ENCODE results near the gene MVP.

DNA sequence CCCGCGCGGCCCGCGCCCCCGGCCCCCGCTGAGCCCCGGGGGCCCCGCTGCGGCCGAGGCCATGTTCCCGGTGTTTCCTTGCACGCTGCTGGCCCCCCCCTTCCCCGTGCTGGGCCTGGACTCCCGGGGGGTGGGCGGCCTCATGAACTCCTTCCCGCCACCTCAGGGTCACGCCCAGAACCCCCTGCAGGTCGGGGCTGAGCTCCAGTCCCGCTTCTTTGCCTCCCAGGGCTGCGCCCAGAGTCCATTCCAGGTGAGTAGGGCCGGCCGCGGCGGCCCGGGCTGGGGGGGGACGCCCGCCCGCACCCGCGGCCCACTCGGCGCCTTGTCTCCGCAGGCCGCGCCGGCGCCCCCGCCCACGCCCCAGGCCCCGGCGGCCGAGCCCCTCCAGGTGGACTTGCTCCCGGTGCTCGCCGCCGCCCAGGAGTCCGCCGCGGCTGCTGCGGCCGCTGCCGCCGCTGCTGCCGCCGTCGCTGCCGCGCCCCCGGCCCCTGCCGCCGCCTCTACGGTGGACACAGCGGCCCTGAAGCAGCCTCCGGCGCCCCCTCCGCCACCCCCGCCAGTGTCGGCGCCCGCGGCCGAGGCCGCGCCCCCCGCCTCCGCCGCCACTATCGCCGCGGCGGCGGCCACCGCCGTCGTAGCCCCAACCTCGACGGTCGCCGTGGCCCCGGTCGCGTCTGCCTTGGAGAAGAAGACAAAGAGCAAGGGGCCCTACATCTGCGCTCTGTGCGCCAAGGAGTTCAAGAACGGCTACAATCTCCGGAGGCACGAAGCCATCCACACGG lies 13.4 kb upstream of the MVP start:
- no peak for TF ChIP-seq POLR2A (IDR thresholded peaks at IDR 0.05)
- TF ChIP-seq, protein P1, sequence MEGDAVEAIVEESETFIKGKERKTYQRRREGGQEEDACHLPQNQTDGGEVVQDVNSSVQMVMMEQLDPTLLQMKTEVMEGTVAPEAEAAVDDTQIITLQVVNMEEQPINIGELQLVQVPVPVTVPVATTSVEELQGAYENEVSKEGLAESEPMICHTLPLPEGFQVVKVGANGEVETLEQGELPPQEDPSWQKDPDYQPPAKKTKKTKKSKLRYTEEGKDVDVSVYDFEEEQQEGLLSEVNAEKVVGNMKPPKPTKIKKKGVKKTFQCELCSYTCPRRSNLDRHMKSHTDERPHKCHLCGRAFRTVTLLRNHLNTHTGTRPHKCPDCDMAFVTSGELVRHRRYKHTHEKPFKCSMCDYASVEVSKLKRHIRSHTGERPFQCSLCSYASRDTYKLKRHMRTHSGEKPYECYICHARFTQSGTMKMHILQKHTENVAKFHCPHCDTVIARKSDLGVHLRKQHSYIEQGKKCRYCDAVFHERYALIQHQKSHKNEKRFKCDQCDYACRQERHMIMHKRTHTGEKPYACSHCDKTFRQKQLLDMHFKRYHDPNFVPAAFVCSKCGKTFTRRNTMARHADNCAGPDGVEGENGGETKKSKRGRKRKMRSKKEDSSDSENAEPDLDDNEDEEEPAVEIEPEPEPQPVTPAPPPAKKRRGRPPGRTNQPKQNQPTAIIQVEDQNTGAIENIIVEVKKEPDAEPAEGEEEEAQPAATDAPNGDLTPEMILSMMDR (IDR thresholded peaks at IDR 0.05), result no peak
